DMS53 treated with DMSO at 0.1 percent for 48 hours (cell line): ENCODE measurements around the gene STAM2.
"Not testable (repeated sequence)": the region's sequence is repeated elsewhere in the genome, so short reads cannot be mapped to it uniquely, and the experiment has no call there.

Source experiments
- DNase-seq: peaks from one replicate; lab custom pipeline; 2025; ENCODE audit not compliant: unreplicated experiment; lab: John Stamatoyannopoulos, UW

STAM2 gene

GRCh38 chr2:152173831-152174230 lies 1.7 kb downstream of the STAM2 start:
- DNase-seq: no peak

DNA sequence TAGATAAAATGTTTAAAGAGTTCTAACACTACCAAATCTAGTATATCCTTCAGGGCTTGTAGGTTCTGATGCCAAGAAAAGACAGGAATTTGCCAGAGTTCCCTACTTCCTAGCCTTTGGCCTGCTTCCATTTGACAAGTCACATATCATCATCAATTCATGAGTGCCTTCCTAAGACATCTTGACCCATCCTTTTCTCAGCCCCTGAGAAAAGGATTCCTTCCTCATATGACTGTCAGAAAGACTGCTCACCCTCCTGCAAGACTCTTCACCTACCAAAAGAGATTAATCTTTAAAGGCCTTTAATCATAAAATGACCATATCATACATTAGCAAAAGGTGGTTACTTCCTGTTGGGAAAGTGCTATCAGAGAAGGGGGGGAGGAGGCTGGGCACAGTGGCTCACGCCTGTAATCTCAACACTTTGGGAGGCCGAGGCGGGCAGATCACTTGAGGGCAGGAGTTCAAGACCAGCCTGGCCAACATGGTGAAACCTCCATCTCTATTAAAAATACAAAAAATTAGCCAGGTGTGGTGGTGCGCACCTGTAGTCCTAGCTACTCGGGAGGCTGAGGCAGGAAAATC lies 3.3 kb downstream of the STAM2 start:
- not testable (repeated sequence) for DNase-seq

DNA sequence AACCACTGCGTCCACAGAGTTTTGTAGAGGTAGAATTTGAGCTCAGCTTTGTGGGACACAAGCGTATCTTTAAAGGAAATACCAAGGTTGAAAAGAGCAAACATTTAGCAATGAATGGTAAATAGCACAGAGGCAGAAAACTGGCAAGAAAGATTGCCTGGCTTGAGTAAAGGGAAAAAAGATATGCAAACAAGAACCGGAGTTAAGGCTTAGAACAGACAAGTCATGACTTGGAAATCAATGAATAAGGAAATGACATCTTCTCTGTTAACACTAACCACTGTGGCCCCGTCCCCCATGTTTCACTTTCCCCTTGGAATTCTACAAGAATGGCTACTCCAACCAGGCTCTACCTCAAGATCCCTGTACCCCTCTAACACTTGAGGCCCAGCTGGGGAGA lies 3.8 kb downstream of the STAM2 start:
- DNase-seq: no peak

DNA sequence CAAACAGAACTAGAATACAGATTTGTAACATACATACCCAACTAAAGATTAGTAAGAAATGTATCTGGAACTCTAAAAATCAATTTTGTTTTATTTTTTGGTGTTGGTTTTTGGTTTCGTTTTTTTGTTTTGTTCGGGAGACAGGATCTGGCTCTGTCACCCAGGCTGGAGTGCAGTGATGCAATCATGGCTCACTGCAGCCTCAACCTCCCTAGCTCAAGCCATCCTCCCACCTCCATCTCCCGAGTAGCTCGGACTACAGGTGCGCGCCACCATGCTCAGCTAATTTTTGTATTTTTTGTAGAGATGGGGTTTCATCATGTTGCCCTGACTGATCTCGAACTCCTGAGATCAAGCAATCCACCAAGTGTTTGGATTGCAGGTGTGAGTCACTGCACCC lies 6.4 kb downstream of the STAM2 start:
- not testable (repeated sequence) for DNase-seq

DNA sequence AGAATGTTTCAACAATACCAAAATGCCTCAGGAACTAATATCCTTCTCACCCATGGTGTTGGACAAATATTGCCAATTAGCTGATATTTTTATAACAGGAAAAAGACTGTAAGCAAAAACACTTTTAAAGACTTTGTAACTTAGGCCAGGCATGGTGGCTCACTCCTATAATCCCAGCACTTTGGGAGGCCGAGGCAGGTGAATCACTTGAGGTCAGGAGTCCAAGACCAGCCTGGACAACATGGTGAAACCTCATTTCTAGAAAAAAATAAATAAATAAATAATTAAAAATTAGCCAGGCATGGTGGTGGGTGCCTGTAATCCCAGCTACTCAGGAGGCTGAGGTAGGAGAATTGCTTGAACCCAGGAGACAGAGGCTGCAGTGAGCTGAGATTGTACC lies 8.1 kb downstream of the STAM2 start:
- DNase-seq: not testable (repeated sequence)

DNA sequence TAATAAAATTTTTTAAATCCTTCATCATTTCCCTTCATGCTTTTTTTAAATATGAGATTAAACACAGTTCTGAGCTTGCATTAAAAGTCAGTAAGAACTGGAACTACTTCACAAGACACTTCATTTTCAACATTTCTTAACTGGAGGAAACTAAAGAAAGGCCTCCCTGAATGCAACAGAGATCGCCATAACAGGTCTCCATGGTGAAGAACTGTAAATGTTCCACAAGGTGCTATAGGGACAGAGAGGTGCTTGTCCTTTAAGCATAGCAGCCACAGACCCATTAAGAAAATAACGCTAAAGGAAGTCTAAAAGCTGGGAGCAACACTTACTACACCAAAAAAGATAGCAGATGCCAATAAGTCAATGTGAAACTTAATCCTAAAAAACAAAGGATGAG lies 8.5 kb downstream of the STAM2 start:
- DNase-seq: no peak

DNA sequence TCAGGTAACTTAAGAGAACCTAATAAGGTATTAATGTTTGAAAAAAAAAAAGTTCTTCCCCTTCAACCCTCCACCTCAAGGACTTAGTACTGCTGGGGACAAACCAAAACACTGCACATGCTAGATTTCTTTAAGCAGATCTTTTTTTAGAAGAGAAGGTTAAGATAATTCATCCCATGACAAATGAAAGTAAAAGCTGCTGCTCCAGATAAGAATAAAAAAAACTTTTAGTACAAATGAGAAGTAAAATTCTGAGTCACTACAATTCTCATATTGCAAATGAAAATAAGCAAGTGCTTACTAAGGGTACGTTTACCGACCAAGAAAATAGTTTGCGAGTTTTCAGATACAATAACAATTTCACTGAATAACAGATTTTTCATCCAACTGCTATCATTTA lies 8.9 kb downstream of the STAM2 start:
- no peak for DNase-seq

GRCh38 chr2:152165780-152166179 lies 9.8 kb downstream of the STAM2 start:
- no peak for DNase-seq

DNA sequence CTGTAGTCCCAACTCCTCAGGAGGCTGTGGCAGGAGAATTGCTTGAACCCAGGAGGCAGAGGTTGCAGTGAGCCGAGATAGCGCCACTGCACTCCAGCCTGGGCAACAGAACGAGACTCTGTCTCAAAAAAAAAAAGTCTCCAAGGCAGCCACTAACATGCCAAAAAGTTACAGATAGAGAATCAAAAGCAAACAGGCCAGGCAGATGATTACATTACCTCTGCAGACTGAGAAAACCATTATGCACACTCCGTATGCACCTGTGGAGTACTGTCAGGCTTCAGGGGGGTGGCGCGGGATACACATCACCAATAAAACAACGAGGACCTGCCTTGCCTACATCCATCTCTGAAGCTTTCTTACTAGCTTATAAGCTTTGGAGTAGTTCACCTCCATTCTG lies 10.3 kb downstream of the STAM2 start:
- DNase-seq: no peak

- DNase-seq: not testable (repeated sequence)
Observed at GRCh38 chr2:152163669-152164068, 11.9 kb downstream of the STAM2 start.

DNA sequence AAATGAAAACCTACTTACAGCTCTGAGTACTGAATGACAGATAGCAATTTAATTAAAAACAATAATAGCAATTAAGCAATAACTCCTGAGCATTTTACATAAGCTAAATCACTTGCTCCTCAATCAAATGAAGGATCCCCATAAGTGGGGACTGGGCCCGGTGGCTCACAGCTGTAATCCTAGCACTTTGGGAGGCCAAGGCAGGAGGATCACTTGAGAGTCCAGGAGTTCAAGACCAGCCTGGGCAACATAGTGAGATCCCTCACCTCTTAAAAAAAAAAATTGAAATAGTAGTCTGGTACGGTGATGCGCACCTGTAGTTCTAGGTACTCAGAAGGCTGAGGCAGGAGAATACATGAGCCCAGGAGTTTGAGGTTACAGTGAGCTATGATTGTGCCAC lies 13.4 kb downstream of the STAM2 start:
- DNase-seq: no peak

DNA sequence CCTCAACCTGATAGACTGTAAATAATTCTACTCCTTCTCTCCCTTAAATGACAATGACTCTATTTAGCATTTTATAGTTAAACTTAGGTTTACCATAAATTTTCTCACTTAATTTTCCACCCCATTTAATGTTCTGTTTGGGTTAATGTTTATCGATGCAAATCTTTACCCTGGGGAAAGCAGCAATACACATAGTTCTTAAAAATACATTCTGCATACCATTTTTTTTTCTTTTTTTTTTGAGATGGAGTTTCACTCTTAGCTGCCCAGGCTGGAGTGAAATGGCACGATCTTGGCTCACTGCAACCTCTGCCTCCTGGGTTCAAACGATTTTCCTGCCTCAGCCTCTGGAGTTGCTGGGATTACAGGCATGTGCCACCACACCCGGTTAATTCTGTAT lies 14.0 kb downstream of the STAM2 start:
- DNase-seq: no peak

GRCh38 chr2:152160378-152160777 lies 15.2 kb downstream of the STAM2 start:
- DNase-seq: not testable (repeated sequence)

DNA sequence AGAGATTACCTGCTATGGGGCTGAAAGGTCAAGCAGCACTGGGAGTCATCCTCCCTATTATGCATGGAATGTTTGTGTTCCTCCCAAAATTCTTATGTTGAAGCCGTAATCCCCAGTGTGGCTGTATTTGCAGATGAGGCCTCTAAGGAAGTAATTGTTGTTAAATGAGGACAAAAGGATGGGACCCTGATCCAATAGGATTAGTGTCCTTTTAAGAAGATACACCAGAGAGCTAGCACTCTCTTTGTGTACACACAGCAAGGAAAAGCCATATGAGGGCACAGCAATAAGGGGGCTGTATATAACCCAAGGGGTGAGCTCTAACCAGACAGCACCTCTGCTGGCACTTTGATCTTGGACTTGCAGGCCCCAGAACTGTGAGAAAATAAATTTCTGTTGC lies 18.3 kb downstream of the STAM2 start:
- no peak for DNase-seq

- DNase-seq: no peak
Observed at GRCh38 chr2:152155209-152155608, 20.4 kb downstream of the STAM2 start.

- no peak for DNase-seq
Observed at GRCh38 chr2:152154462-152154861, 21.1 kb downstream of the STAM2 start.

DNA sequence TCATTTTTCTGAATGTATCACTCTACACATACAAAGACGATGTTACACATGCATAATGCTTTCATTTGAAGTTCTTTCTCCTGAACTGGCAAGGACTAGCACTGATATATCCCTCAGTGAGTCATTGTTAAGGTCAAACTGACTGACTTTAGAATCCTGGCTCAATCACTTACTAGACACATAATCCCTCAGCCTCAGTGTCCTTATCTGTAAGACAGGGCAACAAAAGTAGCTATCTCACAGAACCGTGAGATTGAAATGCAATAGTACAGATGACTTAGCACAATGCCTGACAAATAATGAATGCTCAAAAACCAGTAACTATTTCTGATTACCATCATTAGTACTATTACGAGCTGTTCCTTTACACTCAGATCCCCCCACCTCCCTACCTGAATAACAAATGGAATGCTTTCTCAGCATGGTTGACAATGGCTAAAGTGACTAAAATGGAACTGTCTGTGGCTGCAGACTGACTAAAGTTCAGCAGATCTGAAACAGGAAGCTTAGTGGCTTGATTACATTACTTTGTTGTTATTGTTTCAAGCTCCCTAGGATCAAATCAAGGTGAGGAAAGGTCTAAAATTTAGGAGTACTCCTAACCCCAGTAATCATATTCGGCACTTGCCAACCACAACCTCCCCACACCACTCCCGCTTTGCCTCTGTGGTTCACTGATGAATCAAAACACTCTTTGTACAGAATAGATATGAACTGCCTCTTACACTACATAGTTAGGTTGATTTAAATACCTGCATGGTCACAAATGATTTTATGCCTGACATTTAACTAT lies 40.9 kb downstream of the STAM2 start:
- DNase-seq: no peak

DNA sequence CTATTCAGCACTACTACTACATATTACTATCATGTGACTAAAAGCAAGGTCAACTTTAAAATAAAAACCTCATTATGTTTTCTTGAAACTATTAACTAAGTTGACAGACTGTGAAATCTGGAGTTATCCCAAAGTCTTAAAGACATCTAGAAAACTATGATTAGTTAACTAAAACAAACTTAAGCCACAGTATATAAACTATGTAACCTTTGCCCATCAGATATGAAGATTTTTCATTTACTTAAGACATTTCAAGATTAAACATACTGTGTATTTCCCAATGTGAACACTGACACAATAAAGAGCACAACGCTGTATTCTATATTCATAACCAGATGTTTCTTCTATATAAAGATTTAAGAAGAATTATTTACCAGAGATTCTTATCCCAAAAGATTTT lies 43.3 kb downstream of the STAM2 start:
- DNase-seq: no peak

DNA sequence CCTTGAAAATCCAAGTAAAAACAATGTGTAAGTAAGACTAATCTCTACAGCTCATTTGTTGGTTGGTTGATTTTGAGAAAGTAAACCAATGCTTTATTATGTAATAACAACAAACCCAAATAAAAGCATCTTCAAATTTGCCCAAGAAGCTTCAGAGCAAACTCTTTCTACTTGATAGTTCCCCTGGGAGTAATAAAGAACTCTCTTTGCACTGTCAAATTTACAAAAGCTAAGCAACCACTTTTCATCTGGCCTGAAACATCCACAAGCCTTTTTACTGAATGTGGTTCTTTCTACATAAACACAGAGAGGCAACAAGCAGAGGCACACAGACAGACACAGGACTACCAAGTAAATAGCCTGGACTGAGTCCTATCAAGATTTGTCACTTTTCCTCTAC lies 47.9 kb downstream of the STAM2 start:
- no peak for DNase-seq

DNA sequence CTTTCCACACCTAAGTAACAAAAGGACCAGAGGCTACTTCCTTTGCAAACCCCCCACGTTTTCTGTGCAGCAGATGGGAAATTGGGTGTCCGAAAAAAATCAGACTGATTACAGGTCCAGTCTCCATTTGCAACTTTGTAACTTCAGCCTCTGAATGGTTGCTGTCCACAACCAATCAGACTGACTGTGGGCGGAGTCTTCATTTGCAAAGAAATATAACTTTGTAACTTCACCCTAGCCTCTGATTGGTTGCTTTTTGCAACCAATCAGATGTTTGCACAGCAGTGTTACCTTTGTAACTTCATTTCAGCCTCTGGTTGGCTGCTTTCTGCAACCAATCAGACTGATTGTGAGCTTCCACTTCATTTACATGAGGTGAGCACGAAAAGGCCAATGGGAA lies 48.9 kb downstream of the STAM2 start:
- no peak for DNase-seq

GRCh38 chr2:152122161-152122560 lies 53.4 kb downstream of the STAM2 start:
- DNase-seq: no peak

GRCh38 chr2:152120430-152120829 lies 55.1 kb downstream of the STAM2 start:
- no peak for DNase-seq

DNA sequence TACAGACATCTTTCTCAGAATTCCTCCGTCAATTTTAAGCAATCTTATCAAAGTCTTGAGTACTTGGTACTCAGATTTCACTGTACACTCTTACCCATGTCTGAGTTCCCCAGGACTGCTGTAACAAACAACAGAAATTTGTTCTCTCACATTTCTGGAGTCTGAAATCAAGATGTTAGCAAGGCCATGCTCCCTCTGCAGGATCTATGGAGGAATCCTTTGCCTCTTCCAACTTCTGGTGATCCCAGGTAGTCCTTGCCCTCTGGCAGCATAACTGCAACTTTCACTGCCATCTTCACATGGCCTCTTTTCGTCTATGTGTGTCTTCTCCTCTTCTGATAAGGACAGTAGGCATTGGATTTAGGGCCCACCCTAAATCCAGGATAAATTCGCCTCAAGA lies 59.6 kb downstream of the STAM2 start:
- no peak for DNase-seq
